ENCODE data around the gene LSP1.

LSP1 gene

GRCh38 chr11:1824221-1825038 is 28.5 kb upstream of the LSP1 start:
- no peak for DNase-seq (ENCODE audit: low read depth, low spot score)

- DNase-seq (ENCODE audit: low read depth, low spot score): no peak
Measured at GRCh38 chr11:1825039-1825740, 27.7 kb upstream of the LSP1 start.

- no peak for DNase-seq (ENCODE audit: low read depth, low spot score)
Measured at GRCh38 chr11:1825785-1826451, 27.0 kb upstream of the LSP1 start.

GRCh38 chr11:1826552-1827094 is 26.3 kb upstream of the LSP1 start:
- DNase-seq (ENCODE audit: low read depth, low spot score): no peak

- DNase-seq (ENCODE audit: low read depth, low spot score): no peak
Measured at GRCh38 chr11:1827095-1827813, 25.6 kb upstream of the LSP1 start.

GRCh38 chr11:1827931-1828330 is 25.0 kb upstream of the LSP1 start:
- no peak for DNase-seq (ENCODE audit: low read depth, low spot score)

GRCh38 chr11:1828542-1828941 is 24.3 kb upstream of the LSP1 start:
- no peak for DNase-seq (ENCODE audit: low read depth, low spot score)

- no peak for DNase-seq (ENCODE audit: low read depth, low spot score)
Measured at GRCh38 chr11:1829039-1829820, 23.7 kb upstream of the LSP1 start.

GRCh38 chr11:1830004-1830321 is 22.9 kb upstream of the LSP1 start:
- DNase-seq (ENCODE audit: low read depth, low spot score): no peak

GRCh38 chr11:1830322-1831223 is 22.3 kb upstream of the LSP1 start:
- no peak for DNase-seq (ENCODE audit: low read depth, low spot score)

GRCh38 chr11:1831338-1832210 is 21.3 kb upstream of the LSP1 start:
- no peak for DNase-seq (ENCODE audit: low read depth, low spot score)

- peak; percentile 33 for DNase-seq (ENCODE audit: low read depth, low spot score)
Measured at GRCh38 chr11:1832211-1832919, 20.5 kb upstream of the LSP1 start.

- DNase-seq (ENCODE audit: low read depth, low spot score): no peak
Measured at GRCh38 chr11:1832920-1833295, 20.0 kb upstream of the LSP1 start.

- DNase-seq (ENCODE audit: low read depth, low spot score): no peak
Measured at GRCh38 chr11:1834062-1834610, 18.7 kb upstream of the LSP1 start.

GRCh38 chr11:1834779-1835670 is 17.9 kb upstream of the LSP1 start, which contains the start of gene SYT8:
Gene SYT8, plus strand, starts transcription at chr11:1834990. Its CDS starts 116 bp downstream, at chr11:1835106.
- DNase-seq (ENCODE audit: low read depth, low spot score): no peak

GRCh38 chr11:1835671-1836010 is 17.2 kb upstream of the LSP1 start:
- no peak for DNase-seq (ENCODE audit: low read depth, low spot score)
